ENCODE measurements around the gene CHST11.

CHST11 gene

GRCh38 chr12:104651811-104652210 is 195.1 kb downstream of the CHST11 start:
- DNase-seq, result no peak
- no peak for TF ChIP-seq GATA1 (IDR thresholded peaks at IDR 0.05; ENCODE audit: low read depth, low read length)
- no peak for TF ChIP-seq POLR2A (IDR thresholded peaks at IDR 0.05; ENCODE audit: low read length)

DNA sequence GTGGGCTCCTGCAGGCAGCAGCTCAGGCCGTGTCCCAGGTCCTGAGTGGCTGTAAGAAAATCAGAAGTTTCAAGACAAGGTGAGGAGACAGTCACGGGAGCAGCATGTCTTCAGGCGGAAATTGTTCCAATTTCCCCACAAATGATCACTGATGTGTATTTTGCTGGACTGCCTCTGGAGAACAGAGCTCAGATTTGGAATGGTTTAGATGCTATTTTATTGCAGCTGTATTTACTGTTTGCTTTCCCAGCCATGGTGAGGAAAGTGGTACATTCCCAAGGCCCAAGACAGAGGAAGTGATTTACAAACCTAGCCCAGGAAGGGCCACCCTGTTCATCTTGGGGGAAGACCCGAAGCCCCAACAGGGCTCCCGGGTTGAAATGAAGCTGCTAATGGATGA is 195.6 kb downstream of the CHST11 start:
- TF ChIP-seq POLR2A (IDR thresholded peaks at IDR 0.05; ENCODE audit: low read length), result no peak
- TF ChIP-seq GATA1 (IDR thresholded peaks at IDR 0.05; ENCODE audit: low read depth, low read length), result no peak
- DNase-seq, result no peak

DNA sequence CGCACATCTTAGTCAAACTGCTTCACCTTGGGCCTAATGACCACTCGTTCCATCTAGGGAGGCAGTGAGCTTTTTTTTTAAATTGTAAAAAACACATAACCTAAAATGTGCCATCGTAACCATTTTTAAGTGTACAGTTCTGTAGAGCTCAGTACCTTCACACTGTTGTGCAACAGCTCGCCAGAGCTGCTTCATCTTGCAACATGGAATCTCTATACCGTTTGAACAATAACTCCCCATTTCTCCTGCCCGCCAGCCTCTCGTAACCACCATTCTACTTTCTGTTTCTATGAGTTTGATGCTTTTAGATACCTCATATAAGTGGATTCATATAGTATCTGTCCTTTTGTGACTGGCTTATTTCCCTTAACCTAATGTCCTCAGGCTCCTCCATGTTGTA is 196.2 kb downstream of the CHST11 start:
- no peak for DNase-seq
- TF ChIP-seq GATA1 (IDR thresholded peaks at IDR 0.05; ENCODE audit: low read depth, low read length) (no peak), POLR2A (IDR thresholded peaks at IDR 0.05; ENCODE audit: low read length) (no peak)

- no peak for TF ChIP-seq POLR2A (IDR thresholded peaks at IDR 0.05; ENCODE audit: low read length)
- TF ChIP-seq GATA1 (IDR thresholded peaks at IDR 0.05; ENCODE audit: low read depth, low read length), result no peak
- peak; percentile 38 to 54 for DNase-seq
Measured at GRCh38 chr12:104653730-104654664, 197.2 kb downstream of the CHST11 start.

GRCh38 chr12:104654665-104655609 is 198.2 kb downstream of the CHST11 start:
- no peak for DNase-seq
- TF ChIP-seq POLR2A (IDR thresholded peaks at IDR 0.05; ENCODE audit: low read length), result no peak
- no peak for TF ChIP-seq GATA1 (IDR thresholded peaks at IDR 0.05; ENCODE audit: low read depth, low read length)

DNA sequence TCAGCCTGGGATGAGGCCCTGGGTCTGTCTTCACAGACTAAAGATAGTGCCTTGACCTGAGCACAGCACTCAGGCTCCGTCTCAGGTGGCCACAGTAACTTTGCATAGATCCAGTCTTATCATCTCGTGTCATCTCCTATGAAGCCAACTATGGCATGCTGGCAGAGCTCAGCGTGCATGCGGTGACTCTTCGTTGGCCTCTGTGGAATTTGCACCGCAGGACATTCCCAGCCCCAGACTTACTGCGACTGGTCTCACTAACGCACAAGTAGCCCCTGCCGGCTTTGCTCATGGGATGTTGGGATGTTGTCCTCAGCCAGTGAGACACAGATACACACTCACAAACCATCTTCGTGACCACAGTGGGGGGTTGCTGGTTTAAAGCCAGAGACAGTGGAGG is 199.6 kb downstream of the CHST11 start:
- TF ChIP-seq POLR2A (IDR thresholded peaks at IDR 0.05; ENCODE audit: low read length), result no peak
- no peak for TF ChIP-seq GATA1 (IDR thresholded peaks at IDR 0.05; ENCODE audit: low read depth, low read length)
- DNase-seq, result no peak

DNA sequence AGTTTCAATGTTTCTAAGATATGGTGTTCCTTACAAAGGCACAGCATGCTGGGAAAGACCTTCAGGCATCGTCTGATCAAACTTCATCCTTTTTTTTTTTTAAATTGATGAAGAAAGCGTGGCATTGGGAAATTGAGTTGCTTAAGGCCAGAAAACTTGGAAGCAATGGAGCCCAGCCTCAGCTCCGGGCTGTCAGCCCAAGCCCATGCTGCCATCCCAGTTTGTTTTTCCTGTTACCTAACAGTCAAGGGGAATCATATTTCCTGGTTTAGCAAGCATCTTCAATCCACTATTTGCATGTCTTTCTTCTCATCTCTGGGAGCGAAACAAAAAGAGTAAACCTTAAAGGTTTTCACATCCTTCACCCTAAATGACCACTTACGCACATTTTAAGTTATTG is 200.2 kb downstream of the CHST11 start:
- TF ChIP-seq GATA1 (IDR thresholded peaks at IDR 0.05; ENCODE audit: low read depth, low read length) (no peak), POLR2A (IDR thresholded peaks at IDR 0.05; ENCODE audit: low read length) (no peak)
- DNase-seq, result no peak

GRCh38 chr12:104657726-104658484 is 201.2 kb downstream of the CHST11 start:
- no peak for DNase-seq
- TF ChIP-seq POLR2A (IDR thresholded peaks at IDR 0.05; ENCODE audit: low read length), result no peak
- TF ChIP-seq GATA1 (IDR thresholded peaks at IDR 0.05; ENCODE audit: low read depth, low read length), result no peak

GRCh38 chr12:104659058-104659457 is 202.3 kb downstream of the CHST11 start:
- TF ChIP-seq GATA1 (IDR thresholded peaks at IDR 0.05; ENCODE audit: low read depth, low read length), result no peak
- TF ChIP-seq POLR2A (IDR thresholded peaks at IDR 0.05; ENCODE audit: low read length), result no peak
- no peak for DNase-seq

DNA sequence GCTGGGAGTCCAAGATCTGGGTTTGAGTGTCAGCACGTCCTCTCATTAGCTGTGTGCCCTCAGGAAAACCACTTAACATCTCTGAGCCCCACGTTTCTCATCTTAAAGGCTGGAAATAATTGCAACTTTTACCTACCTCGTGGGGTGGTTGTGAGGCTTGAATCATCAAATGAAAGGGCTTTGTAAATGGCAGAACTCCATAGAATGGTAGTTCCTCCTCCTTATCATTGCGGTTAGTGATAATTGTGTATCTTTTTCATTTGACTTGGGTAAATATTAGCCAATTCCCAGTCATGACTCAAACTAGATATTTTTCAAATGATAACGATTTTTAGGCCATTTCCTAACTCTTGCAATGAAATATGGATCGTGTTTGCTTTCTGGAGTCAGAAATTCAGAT is 205.5 kb downstream of the CHST11 start:
- TF ChIP-seq GATA1 (IDR thresholded peaks at IDR 0.05; ENCODE audit: low read depth, low read length) (no peak), POLR2A (IDR thresholded peaks at IDR 0.05; ENCODE audit: low read length) (no peak)
- DNase-seq, result no peak

- DNase-seq, result no peak
- TF ChIP-seq GATA1 (IDR thresholded peaks at IDR 0.05; ENCODE audit: low read depth, low read length) (no peak), POLR2A (IDR thresholded peaks at IDR 0.05; ENCODE audit: low read length) (no peak)
Measured at GRCh38 chr12:104662908-104663307, 206.2 kb downstream of the CHST11 start.

DNA sequence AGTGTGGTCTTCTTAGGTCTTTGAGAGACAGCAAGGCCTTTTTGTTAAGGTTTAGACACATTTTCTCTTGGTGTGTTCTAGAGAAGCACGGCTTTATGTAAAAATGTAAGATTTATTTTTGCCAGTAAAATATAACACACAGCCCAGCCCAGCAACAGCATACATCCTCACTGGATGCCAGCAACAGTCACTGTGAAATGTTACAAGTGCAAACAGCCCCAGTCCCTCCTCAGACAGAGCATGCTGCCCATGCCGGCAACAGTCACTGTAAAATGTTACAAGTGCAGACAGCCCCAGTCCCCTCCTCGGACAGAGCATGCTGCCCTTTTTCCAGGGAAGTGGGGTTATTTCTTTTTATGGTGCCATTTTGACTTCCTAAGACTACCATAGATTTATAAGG is 207.6 kb downstream of the CHST11 start:
- TF ChIP-seq GATA1 (IDR thresholded peaks at IDR 0.05; ENCODE audit: low read depth, low read length) (no peak), POLR2A (IDR thresholded peaks at IDR 0.05; ENCODE audit: low read length) (no peak)
- DNase-seq, result no peak

GRCh38 chr12:104665296-104665695 is 208.5 kb downstream of the CHST11 start:
- no peak for DNase-seq
- TF ChIP-seq GATA1 (IDR thresholded peaks at IDR 0.05; ENCODE audit: low read depth, low read length), result no peak
- TF ChIP-seq POLR2A (IDR thresholded peaks at IDR 0.05; ENCODE audit: low read length), result no peak
